ENCODE measurements around the gene CD19.
"Not testable (repeated sequence)": the region's sequence is repeated elsewhere in the genome, so short reads cannot be mapped to it uniquely, and the experiment has no call there.

The CD19 gene

DNA sequence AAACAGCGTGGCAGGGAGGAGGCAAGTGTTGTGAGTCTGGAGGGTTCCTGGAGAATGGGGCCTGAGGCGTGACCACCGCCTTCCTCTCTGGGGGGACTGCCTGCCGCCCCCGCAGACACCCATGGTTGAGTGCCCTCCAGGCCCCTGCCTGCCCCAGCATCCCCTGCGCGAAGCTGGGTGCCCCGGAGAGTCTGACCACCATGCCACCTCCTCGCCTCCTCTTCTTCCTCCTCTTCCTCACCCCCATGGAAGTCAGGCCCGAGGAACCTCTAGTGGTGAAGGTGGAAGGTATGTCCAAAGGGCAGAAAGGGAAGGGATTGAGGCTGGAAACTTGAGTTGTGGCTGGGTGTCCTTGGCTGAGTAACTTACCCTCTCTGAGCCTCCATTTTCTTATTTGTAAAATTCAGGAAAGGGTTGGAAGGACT, at the start of gene CD19:
TSS of gene CD19 (plus strand) at position 171 of the 425 bp plus-strand sequence. CDS start at position 201, 30 bp downstream.
- DNase-seq: no peak

- DNase-seq: no peak
Observed at GRCh38 chr16:28882551-28883160, 49.1 kb upstream of the CD19 start.

- no peak for DNase-seq
Observed at GRCh38 chr16:28883221-28883996, 48.4 kb upstream of the CD19 start.

- DNase-seq: no peak
Observed at GRCh38 chr16:28884045-28884444, 47.7 kb upstream of the CD19 start.

GRCh38 chr16:28886945-28887344, 44.8 kb upstream of the CD19 start:
- no peak for DNase-seq

DNA sequence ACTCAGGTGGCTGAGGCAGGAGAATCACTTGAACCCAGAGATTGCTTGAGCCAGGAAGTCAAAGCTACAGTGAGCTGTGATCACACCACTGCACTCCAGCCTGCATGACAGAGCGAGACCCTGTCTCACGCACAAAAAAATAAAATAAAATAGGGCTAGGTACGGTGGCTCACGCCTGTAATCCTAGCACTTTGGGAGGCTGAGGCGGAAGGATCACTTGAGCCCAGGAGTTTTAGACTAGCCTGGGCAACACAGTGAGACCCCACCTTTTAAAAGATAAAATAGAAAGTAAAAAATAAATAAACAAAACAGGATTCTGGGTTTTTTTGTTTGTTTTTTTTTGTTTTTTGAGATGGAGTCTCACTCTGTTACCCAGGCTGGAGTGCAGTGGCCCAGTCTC, 41.4 kb upstream of the CD19 start:
- not testable (repeated sequence) for DNase-seq

DNA sequence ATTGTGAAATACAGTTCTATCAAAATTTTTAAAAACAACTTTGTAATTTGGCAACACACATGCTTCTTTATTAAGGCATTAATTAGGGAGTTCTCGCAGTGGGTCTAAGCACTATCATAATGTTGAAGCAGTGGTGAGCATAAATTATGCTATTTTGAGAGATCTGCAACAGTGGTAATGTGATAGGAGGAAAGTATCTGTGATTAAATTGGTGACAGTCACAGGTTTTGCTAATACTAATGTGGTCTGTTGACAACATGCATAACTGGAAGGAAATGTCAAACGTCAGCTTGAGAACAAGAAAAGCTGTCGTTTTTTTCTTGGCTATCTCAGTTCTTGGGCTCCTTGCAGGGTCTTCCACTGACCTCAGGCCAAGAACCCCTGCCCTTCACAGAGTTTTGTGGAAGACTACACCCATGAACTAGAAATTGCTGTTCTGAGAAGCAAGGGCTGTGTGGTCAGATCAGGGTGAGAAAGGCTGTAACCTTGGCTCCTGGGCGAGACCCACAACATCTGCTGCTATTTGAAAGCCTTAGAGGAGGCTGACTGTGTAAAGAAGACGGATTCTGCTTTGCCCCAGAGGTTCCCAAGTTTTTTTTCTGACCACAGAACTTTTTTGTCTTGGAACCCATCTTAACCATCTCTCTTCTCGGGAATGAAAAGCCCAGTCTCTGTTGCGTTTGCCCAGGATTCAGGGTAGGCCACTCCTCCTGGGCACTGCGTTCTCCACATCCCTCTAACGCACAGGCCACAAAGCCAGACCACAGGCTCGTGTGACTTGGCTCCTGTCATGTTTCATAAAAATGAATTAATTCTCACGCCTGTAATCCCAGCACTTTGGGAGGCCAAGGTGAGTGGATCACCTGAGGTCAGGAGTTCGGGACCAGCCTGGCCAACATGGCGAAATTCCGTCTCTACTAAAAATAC, 39.5 kb upstream of the CD19 start:
- no peak for DNase-seq

DNA sequence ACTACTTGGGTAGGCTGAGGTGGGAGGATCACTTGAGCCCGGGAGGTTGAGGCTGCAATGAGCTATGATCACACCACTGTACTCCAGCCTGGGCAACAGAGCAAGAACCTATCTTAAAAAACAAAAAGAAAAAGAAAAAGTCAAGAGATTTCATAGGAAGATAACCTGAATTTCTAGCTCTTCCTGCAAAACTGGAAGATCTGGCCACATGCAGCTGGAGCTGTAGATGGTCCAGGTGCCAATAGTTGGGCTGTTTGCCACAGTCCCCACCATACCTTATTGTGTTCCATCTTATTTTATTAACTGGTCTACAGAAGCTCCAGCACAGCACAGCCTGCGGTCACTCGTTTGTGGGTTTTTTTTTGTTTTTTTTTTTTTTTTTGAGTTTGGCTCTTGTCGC, 38.5 kb upstream of the CD19 start:
- no peak for DNase-seq

- no peak for DNase-seq
Observed at GRCh38 chr16:28895609-28896008, 36.2 kb upstream of the CD19 start.

DNA sequence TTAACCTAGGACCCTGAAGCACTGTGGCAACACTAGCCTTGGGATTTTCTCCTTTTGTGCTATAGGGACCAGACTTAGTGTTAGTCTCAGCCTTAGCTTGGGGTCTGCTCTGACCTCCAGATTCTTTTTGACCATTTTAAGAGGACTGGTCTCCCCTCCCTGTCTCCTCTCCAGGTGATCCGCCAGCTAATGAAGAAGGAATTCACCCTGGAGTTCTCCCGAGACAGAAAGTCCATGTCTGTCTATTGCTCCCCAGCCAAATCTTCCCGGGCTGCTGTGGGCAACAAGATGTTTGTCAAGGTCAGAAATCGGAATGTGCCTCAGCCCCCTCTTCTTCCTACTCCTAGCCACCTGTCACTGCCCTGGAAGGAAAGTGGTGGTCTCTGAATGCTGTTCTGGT, 33.9 kb upstream of the CD19 start:
- no peak for DNase-seq

- DNase-seq: no peak
Observed at GRCh38 chr16:28898266-28898665, 33.5 kb upstream of the CD19 start.

DNA sequence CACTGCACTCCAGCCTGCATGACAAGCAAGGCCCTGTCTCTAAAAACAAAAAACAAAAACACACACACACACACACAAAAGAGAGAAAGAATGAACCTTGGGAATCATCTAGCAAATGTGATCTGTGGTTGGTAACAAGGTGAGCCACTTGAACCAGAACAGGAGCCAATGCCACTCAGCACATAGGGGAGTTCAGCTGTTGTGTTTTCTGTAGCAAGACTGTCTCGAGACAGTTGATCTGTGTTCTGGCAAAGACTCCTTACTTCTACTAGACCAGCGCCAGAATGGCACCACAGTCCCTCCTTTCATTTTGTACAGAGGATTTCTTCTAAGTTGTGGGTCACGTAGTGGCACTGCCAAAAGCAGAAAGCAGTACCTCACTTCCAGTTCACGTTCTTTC, 32.8 kb upstream of the CD19 start:
- no peak for DNase-seq

DNA sequence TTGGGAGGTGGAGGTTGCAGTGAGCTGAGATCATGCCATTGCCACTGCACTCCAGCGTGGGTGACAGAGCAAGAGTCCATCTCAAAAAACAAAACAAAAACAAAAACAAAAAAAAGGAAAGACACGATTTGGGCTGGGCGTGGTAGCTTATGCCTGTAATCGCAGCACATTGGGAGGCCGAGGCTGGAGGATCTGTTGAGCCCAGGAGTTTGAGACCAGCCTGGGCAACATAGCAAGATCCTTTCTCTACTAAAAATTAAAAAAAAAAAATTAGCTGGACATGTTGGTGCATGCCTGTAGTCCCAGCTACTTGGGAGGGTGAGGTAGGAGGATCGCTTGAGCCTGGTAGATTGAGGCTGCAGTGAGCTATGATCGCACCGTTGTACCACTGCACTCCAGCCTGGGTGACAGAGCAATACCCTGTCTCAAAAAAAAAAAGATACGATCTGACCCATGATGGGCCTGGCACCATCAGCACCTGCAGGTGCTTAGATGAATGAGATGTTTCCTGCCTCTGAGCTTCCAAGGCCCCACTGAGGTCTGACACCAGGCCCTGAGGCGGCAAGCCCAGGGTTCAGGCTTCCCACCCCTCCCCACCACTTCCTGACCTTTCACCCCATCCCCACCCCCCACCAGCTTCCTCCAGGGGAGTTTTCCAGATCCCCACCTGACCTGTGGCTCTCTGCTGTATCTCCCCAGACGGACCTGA, 31.7 kb upstream of the CD19 start:
- no peak for DNase-seq

DNA sequence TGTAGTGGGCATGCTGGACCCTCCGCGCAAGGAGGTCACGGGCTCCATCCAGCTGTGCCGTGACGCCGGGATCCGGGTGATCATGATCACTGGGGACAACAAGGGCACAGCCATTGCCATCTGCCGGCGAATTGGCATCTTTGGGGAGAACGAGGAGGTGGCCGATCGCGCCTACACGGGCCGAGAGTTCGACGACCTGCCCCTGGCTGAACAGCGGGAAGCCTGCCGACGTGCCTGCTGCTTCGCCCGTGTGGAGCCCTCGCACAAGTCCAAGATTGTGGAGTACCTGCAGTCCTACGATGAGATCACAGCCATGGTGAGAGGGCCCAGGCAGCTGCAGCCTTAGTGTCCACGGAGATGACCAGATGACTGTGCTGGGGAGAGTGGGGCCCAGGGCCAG, 31.2 kb upstream of the CD19 start:
- no peak for DNase-seq

DNA sequence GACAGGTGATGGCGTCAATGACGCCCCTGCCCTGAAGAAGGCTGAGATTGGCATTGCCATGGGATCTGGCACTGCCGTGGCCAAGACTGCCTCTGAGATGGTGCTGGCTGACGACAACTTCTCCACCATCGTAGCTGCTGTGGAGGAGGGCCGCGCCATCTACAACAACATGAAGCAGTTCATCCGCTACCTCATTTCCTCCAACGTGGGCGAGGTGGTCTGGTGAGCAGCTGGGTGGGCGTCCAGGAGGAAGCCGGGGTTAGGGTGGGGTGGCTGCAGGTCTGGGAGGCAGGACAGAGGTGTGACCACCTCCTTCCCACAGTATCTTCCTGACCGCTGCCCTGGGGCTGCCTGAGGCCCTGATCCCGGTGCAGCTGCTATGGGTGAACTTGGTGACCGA, 29.9 kb upstream of the CD19 start:
- no peak for DNase-seq

DNA sequence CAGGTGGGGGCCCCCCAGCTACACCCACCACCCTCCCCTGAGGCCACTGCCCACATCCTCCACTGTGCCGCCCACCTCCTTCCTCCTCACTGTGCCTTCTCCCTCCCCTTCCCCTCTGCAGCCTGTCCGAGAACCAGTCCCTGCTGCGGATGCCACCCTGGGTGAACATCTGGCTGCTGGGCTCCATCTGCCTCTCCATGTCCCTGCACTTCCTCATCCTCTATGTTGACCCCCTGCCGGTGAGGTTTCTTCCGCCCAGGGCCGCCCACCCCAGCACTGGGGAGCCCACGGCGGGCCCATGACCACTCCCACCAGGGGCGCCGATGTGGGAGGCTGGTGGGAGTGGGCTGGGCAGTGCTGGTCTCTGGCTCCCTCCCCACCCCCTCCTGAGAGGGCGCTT, 28.9 kb upstream of the CD19 start:
- DNase-seq: no peak

GRCh38 chr16:28903344-28904042, 28.3 kb upstream of the CD19 start:
- no peak for DNase-seq

- no peak for DNase-seq
Observed at GRCh38 chr16:28904363-28904762, 27.4 kb upstream of the CD19 start.

DNA sequence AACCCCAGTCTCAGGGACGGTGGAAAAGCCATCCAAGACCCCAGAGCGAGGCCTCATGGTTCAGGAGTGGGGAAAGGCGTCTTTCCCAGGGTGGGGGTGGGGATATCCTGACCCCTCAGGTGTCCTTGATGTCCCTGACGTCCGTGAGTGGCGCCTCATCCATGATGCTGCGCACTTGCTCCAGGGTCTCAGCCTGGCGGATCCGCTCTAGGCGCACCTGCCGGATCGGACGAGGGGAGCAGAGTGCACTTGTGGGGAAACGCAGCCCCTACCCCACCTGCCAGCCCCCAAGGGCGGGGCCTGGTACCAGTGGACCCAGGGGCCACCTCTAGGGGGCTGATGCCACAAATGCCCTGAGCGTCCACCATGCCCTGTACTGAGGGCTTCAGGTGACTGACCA, 26.9 kb upstream of the CD19 start:
- DNase-seq: no peak

DNA sequence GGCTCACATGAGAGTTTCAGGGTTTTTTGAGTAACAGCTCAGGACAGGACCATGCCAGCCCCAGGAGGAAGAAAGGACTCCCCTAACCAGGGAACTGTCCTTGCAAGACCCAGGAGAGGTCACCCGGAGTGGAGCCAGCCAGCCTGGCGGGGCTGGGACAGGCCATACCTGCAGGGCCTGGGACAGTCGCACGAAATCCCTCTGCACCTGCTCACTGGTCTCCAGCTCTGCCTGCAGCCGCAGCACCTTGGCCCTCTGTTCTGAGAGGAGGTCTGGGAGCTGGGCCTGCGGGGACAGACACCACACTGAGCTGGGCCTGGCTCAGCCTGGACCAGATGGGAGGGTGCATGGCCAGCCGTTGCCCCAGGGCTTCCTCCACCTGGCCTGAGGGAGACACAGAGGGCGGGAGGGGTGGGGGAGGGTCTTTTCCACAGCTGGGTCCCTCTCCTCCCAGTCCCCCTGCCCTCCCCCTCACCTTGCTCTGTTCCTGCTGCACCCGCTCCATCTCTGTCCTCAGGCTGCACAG, 26.5 kb upstream of the CD19 start:
- no peak for DNase-seq

- no peak for DNase-seq
Observed at GRCh38 chr16:28905800-28906372, 25.9 kb upstream of the CD19 start.

Measured in hematopoietic multipotent progenitor cell treated with erythropoietin and hydrocortisone succinate and interleukin-3 and kit ligand, for 8 days (in vitro differentiated cells).